Neural cell (in vitro differentiated cells): ENCODE data around the gene IL1RL2.

ENCODE experiments used
- CTCF ChIP-seq: fragments of 450-650 bp; IDR thresholded peaks from 2 replicates; pipeline ENCODE4 v1.5.1; 2014; ENCODE audit warnings: antibody characterized with exemption, mild to moderate bottlenecking, moderate library complexity; ENCODE audit not compliant: poor library complexity, severe bottlenecking
- EP300 ChIP-seq: fragments of 450-650 bp; conservative IDR thresholded peaks from 2 replicates; pipeline ENCODE4 v1.6.1; 2014; ENCODE audit warnings: antibody characterized with exemption, mild to moderate bottlenecking, moderate library complexity; ENCODE audit not compliant: poor library complexity, severe bottlenecking
- SMC3 ChIP-seq: fragments of 450-650 bp; conservative IDR thresholded peaks from 2 replicates; pipeline ENCODE4 v1.6.1; 2014; ENCODE audit warnings: antibody characterized with exemption, mild to moderate bottlenecking, moderate library complexity; ENCODE audit not compliant: poor library complexity
- TAF1 ChIP-seq: IDR thresholded peaks from 2 replicates; pipeline ENCODE4 v1.6.1; 2012; ENCODE audit warnings: low read depth

DNA sequence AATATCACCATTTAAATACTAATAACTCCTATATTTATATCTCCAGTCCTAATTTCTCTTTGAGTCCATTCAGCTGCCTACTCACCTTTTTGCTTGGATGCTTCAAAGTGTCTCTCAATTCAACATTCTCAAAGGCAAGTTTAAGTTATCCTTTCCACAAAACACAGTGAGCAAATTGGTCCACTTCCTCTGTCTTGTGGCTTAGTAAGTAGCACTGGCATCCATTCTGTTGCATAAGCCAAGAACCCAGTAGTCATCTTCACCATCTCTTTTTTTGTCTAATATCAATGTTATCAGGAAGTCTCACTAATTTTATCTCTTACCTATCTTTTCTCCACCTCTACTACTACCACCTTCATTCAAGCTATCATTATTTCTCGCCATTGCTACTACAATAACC, 97.2 kb downstream of the IL1RL2 start:
- no peak for TF ChIP-seq SMC3
- no peak for TF ChIP-seq CTCF
- no peak for TF ChIP-seq TAF1
- TF ChIP-seq EP300 = no peak
